Measurements from ENCODE around the gene TRPV4. TPM values are rescaled to one million over a fixed set of nuclear protein-coding genes. Genes with fewer than 3 reads are reported as not detected.

The TRPV4 gene
- total and polyA plus RNA-seq, 3 donors from 2014 or later, result 1.3 to 3.0 (median 2.2) TPM

DNA sequence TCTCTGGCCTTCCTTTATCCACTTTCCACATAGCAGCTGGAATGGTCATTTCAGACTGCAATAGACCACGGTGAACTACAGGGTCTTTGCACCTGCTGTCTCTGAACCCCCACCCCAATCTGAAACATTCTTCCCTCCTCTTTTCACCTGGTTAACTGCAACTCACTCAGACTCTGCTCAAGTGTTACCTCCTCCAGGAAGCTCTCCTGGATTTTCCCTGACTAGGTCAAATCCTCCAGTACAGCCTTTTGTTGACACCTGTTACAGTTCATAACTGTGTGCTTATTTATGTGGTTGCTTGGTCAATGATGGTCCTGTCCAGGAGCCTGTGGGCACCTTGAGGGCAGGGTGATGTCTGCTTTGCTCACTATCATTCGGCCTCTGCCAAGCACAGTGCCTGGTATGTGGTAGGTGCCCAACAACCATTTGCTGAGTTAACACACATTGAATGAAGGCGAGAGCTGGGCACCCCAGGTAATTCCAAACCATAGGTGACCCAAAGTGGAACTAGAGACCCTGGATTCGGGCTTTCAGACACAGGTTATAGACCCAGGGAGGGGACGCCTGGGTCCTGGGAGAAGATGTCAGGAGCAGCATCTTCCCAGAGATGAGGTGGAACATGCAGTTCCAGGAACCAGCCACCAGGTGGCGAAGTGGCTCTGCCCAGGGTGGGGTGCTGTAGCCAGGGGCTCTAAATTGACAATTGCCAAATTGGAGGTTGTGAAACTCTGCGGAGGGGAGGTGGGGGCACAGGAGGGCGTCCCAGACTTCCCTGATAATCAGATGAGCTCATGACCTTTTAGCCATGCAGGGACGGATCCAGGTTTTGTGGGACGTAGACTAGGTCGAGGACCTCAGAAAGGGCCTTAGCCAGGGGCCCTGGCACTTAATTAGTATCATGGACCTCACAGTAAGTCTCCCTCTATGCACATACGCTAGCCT lies 28.1 kb downstream of the TRPV4 start:
- no peaks in the 10 kb centered on the region for H3K27me3 ChIP-seq
- H3K4me3 ChIP-seq, result no peak overlapping the region
- peak; percentile 70 for DNase-seq
- TF ChIP-seq POLR2A (IDR thresholded peaks at IDR 0.05) (no peak), CTCF (IDR thresholded peaks at IDR 0.05) (peak; percentile 85 to 98 (median 88))
- no peaks in the 10 kb centered on the region for H3K4me1 ChIP-seq
- no peaks in the 10 kb centered on the region for H3K36me3 ChIP-seq (ENCODE audit: low read depth, missing control alignments)
- 46 to 58% methylated on average over 11 to 12 of the region's 12 CpGs for WGBS, 2 donors
- H3K9me3 ChIP-seq, result no peaks in the 10 kb centered on the region
- intact Hi-C loops (cut with DNase I; ENCODE audit: low total_unique reads), result loop anchor here (10.0 kb wide), 1 partner anchor 70 kb away; no protein-coding TSS in a partner anchor
- no peak overlapping the region for H3K27ac ChIP-seq

GRCh38 chr12:109803678-109804077 lies 29.5 kb downstream of the TRPV4 start:
- Histone ChIP-seq H3K9me3 (no peaks in the 10 kb centered on the region), H3K4me3 (no peak overlapping the region), H3K36me3 (ENCODE audit: low read depth, missing control alignments) (no peaks in the 10 kb centered on the region), H3K4me1 (no peaks in the 10 kb centered on the region), H3K27ac (no peak overlapping the region), H3K27me3 (no peaks in the 10 kb centered on the region)
- no peak for TF ChIP-seq CTCF (IDR thresholded peaks at IDR 0.05)
- no peak for TF ChIP-seq POLR2A (IDR thresholded peaks at IDR 0.05)
- WGBS, 2 donors, result 85 to 88% methylated on average over 3 of the region's 3 CpGs
- no peak for DNase-seq
- intact Hi-C loops (cut with DNase I; ENCODE audit: low total_unique reads), result loop anchor here (10.0 kb wide), 1 partner anchor 71 kb away; no protein-coding TSS in a partner anchor

- WGBS, 2 donors, result 92 to 95% methylated on average over 15 of the region's 15 CpGs
- Histone ChIP-seq H3K27ac (no peak overlapping the region), H3K36me3 (ENCODE audit: low read depth, missing control alignments) (no peaks in the 10 kb centered on the region), H3K4me3 (no peak overlapping the region), H3K4me1 (no peaks in the 10 kb centered on the region), H3K9me3 (no peaks in the 10 kb centered on the region), H3K27me3 (no peaks in the 10 kb centered on the region)
- DNase-seq, result no peak
- TF ChIP-seq CTCF (IDR thresholded peaks at IDR 0.05), result no peak
- TF ChIP-seq POLR2A (IDR thresholded peaks at IDR 0.05), result no peak
- intact Hi-C loops (cut with DNase I; ENCODE audit: low total_unique reads), result loop anchor here (10.0 kb wide), 1 partner anchor 72 kb away; no protein-coding TSS in a partner anchor
Measured at GRCh38 chr12:109802828-109803227, 30.4 kb downstream of the TRPV4 start.

DNA sequence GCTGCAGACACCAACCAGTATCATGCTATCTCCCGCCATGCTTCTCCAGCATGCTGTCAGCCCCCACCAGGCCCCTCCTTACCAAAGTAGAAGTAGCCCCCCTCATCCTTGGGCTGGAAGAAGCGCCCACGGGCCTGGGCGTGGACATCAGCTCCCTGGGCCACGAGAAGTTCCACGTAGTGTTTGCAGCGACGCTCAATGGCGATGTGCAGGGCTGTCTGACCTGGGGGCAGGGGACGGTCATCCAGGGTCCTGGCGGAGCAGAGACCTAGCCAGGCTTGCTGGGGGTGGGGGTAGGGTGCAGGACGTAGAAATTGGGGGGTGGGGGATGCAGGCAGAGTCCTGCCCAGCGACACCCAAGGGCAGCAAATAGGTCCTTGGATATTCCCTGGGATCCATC lies 32.7 kb downstream of the TRPV4 start:
- intact Hi-C loops (cut with DNase I; ENCODE audit: low total_unique reads), result loop anchor here (10.0 kb wide), 1 partner anchor 74 kb away; no protein-coding TSS in a partner anchor
- no peak overlapping the region for H3K27ac ChIP-seq
- H3K9me3 ChIP-seq, result no peaks in the 10 kb centered on the region
- no peaks in the 10 kb centered on the region for H3K4me1 ChIP-seq
- no peaks in the 10 kb centered on the region for H3K36me3 ChIP-seq (ENCODE audit: low read depth, missing control alignments)
- no peak for DNase-seq
- no peaks in the 10 kb centered on the region for H3K27me3 ChIP-seq
- TF ChIP-seq CTCF (IDR thresholded peaks at IDR 0.05) (no peak), POLR2A (IDR thresholded peaks at IDR 0.05) (no peak)
- WGBS, 2 donors, result 92 to 94% methylated on average over 13 of the region's 13 CpGs
- H3K4me3 ChIP-seq, result no peak overlapping the region

Measured in testis (tissue), 3 donors.